ENCODE data around the gene CALML3.

Gene CALML3

DNA sequence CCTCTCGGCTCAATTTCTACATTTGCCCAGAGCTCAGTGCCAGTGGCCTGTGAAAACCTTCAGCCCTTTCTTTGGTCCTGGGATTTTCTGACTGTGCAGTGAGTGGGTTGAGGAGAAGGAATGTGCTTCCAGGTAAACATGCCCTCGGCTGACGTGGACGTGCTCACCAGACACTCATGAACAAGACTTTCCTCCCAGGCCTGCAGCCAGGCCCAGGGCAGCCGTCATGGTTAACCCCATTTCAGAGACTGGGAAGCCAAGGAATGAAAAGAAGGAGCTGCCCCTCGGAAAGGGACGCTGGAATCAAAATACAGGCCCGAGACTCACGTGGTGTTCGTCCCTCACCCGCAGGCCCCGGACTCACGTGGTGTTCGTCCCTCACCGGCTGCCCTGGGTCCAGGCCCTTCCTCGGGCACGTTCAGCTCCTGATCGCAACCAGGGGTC is 16.6 kb upstream of the CALML3 start:
- DNase-seq, result no peak

DNA sequence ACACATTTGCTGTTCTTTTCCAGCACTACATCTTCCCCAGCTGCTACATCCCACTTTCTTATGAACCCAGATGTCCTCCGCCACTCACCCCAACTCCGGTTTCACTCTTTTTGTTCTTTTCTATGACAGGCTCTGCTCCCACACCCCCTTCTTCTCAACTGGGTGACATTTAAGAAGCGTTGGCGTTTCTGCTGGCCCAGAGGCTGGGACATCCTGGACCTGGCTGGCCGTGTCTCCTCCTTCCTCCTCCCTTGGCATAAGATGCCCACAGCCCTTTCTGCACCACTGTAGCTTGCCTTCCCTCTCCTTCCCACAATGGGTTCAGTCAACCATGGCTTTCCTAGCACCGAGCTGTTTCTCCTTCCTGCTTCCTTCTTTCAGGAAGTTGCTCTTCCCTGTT is 16.0 kb upstream of the CALML3 start:
- no peak for DNase-seq

DNA sequence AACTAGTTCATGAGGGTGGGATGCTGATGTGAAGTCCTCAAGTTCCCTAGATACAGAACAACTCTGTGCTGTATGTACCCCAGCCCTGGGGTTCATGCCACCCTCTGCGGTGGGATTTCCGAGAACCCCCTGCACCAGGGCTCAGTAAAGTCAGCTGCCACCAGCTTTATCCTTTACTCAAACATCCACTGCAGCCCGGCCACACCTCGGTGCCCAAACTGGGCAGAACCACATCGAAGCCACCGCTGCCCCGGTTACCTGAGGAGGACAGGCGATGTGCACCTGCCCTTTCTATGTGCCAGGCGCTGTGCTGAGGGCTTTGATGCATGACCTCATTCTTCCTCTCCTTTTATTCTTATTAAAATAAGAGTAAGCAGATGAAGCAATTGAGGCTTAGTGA is 15.5 kb upstream of the CALML3 start:
- DNase-seq, result no peak

DNA sequence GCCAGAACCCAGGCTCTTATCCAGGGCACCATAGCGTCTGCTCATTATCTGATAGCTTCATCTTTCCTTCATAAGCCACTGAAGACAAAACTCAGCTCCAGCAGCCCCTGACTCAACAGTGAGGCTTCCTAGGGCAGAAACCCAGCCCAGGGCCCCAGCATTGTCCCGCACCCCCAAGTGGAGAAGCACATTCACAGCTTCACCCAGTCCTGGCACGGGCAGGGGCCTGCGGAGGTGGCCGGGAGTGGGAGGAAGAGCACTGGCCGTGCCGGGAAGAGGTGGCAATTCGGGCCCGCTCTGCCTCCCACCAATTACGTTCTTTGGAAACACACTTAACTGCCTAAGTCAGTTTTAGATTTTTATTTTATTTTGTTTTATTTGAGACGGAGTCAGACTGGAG is 15.1 kb upstream of the CALML3 start:
- no peak for DNase-seq

DNA sequence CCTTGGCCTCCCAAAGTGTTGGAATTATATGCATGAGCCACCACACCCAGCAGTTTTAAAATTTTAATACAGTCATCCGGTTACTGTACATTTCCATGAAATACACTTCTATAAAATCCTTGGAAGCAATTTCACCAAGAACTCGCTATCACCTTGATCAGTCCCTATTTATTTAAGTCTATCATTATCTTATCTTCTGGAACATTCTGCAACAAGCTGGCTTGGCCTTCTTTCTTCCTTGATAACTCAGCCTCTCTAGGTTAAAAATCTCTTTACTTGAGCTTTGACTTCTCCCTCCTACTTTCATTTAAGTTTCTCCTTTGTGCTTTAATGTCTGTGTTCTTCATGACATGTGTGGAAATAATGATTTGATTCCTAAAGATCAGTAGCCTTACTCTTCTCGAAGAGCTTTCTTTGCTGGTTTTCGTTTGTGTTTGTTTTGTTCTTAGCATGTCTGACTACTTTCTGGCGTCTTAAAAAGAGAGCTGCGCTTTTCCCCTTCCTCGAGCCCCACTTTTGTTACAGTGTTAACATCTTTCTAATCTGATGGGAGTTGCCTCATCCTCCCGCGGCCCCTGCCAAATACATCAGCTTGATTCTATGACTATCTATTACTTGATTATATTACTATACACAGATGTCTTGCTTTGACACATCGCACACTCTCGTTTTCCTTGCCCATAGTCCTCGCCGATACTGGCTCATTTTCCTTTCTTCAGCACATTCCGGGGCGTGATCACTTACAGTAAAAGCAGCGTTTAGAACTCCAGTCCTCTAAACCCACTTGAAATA is 14.3 kb upstream of the CALML3 start:
- DNase-seq, result no peak

DNA sequence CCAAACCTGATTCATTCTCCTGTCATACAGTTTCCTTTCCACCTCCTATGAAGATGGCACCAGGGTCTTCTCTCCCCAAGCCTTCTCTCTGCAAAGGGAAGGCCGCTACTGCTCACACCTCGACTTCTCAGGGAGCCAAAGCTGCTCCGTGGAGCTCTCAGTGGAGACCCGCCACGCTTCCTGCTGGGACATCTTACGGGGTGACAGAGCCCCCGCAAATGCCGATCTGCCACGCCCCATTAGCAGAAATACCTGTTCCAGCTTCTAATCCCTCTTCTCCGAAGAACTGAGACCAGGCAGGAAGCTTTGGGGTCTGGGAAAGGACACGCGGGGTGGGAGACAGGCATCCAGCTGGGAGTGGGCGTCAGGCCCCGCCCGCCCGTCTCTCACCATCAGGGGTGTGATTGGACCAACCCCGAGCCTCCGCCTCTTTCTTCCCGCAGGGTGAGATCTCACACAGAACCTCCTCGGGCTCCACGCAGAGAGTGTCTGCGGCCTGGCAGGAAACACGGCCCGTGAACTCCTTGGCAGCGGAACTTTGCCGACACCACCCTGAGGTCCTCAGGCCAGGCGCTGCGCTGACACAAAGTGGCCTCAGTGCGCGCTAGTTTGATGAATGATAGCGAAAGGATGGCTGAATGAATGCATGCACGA is 13.4 kb upstream of the CALML3 start:
- no peak for DNase-seq

DNA sequence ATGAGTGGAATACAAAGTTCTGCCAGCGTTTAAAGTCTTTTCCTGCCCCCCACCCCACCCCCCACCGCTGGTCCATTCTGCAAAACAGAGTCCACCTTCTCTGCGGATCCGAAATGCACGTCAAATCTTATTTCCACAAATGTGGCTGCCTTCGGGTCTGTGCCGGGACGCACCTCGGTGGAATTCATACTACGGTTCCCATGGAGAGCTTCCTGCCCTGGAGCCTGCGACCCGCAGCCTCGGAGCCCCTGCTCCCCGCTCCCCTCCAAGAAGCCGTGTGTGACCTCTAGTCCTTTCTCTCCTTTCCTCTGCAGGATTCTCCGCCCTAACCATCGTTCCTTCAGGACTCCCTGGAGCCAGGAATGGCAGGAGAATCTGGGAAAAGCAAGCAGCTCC is 12.9 kb upstream of the CALML3 start:
- DNase-seq, result no peak

DNA sequence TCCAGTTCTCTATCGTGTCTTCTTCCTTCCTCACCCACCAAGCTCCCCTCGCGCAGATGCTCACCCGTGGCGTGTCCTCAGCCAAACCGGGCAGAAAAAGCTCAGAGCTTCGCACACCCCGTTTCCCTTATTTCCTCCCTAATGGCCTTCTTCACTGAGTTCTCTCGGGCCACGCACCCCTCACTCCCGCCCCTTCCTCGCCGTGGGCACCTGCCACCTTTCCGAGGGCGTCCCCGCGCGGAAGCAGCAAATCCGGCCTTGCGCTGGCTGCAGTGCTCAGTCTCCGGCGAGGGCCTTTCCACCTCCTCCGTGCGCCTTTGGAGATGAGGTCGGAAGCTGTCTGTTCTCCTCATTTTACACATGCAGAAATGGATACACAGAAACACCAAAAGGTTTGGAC is 12.4 kb upstream of the CALML3 start:
- no peak for DNase-seq

DNA sequence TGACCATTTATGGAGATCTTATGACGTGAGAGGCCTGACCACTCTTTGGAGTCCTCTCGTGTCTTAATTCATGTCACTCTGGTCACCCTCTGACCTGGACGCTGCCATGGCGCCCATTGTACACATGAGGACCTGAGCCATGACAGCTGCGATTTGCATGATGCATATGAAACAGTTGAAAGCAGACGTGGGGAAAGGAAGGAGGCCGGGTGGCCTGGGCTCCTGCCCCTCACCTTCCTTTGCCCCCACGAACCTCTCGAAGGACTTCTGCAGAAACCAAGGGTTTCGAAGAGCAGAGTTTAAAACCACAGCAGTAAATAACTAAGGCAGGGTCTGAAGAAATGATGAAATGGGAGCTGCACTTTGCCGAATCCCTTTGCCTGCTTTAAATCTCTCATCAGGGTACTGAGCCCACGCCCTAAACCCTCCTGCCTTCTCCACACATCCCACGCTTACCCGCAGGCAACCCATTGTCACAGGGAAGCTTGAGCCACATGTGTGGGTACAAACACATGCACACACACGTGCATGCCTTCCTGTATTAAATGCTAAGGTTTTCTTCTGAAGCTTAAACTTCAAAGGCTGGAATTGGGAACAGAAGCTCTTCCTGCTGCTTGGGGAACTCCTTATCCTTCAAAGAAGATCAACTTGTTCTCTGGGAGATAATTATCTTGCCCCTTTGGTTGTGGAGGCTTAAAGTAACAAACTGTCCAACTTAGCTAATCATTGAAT is 11.7 kb upstream of the CALML3 start:
- no peak for DNase-seq

DNA sequence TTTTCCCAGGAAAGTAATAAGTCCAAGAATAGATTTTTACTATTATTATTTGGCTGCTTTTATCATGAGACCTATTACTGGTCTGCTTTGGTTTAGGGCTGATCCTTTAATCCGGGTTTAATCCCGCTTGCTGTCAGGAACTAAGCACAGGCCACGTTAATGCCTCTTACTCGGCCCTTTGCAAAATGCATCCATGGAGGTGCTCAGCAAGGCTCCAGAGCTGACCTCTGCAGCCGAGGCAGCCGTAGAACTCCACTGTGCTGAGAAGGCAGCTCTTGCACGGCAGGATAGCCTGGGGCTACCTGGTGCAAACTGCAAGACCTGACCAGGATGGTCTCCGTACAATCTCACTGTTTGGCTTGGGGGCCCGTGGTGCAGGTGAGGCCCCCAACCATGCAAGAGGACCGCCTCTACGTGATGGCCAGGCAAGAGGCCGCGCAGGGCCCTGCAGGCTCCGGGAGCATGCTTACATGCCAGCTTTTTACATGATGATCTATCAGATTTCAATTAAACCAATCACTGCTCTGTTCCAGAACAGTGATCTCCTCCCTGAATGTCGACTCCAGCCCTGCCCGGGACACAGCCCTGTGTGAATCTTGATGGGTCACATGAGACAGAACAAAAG is 10.4 kb upstream of the CALML3 start:
- DNase-seq, result no peak

DNA sequence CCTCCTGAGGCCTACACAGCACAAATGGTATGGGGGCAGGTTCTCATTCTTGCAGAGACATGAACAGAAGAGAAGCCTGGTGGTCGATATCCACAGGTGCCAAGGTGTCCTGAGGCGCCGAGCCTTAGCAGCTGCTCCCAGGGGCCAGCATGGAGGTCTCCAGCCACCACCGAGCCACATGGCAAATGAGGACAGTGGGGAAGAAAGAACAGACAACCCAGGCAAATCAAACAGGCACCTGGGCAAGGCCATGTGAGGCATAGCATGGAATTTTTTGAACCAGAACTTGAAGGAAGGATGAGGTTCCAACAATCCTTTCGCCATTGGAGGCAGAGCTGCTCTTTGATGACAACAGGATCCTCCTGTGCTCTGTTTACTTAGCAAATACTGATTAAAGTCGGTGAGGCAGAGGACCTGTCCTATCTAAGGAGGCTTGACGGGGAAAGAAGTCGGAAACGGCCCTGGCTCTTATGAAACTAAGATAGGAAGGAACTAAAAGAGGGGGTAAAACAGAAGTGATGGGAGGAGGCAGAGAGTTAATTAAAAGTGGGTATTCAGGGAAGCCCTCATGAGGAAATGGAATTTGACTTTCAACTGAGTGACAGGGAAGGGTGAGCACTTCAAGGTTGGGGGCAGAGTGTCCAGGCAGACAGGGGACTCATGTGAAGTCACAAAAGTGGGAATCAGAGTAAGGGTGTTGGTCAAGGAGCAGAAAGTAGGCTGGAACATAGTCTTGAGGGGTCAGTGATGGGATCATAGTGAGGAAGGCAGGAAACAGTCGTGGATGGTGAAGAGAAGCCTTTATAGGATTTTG is 8.6 kb upstream of the CALML3 start:
- no peak for DNase-seq

DNA sequence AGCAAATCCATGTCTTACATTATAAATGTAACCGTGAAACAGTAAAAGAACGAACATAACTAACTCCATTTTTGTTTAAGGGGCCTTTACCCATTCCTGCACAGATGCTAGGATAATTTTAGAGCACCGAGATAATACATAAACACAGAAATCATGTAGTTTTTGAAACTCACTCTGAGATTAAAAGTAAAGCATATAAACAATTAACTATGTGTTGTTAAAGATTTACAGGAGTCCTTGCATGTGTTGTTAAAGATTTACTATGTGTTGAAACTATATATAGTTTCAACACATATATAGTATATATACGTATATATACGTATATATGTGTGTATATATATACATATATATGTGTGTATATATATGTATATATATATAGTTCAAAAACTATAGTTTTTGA is 7.2 kb upstream of the CALML3 start:
- DNase-seq, result no peak

DNA sequence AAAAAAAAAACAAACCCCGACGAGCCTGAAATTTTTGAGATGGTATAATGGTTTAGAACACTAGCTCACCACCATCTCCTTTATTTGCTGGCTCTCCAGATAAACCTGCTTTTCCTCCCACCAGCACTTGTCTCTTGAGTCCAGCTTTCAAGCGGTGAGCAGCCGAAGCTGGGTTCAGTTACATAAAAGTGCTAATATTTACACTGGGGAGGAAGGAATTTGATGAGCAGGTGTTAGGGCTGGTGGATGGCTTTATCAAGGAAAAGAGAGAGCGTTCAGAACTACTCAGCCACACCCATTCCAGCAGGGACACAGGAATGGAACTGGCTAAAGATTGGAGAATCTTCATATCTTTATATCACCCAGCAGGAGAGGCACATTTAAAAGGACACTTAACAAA is 6.6 kb upstream of the CALML3 start:
- no peak for DNase-seq

DNA sequence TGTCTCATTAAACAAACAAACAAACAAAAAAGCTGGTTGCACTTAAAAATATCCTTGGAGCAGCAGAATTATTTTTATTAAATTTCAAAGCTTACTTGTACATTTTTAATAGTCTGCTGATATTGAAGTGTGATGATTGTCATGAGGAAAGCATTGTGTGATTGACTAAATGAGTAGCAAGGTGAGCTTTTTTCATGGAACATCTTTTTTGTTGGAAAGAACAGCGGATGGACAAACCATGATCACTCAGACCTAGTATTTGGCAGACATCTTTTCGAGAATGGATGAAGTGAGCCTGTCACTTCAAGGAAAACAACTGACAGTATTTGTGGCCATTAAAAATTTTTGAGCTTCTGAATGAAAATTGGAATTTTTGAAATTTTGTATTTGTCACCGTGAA is 5.7 kb upstream of the CALML3 start:
- DNase-seq, result no peak

DNA sequence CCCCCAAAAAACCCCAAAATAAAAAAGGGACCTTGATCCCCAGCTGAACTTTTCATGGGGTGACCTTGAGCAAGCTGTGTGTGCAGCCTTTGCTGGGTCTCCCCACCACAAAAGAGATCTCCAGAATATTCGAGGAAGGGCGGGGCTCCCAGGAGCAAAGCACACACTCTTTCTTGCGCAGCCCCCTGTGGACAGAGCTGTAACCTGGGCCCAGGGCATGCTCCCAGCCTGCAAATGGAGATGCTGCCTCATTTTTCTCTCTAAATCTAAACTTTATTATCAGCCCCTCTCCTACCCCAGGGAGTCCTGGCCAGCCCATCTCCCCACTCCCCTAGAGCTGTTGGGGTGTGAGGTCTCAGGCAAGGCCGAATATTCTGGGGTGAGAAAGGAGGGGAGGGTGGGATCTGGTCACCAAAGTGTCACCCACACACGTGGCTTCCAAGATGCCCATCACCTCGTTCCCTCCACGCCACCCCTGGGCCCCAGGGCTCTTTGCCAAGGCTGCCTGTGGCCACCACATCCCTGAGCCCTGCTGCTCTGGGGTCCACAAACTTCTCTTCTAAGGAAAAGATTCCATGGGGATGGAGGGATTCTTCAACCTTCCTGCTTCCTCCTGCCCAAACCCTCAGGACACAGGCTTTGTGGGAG is 1.7 kb upstream of the CALML3 start:
- DNase-seq, result no peak

DNA sequence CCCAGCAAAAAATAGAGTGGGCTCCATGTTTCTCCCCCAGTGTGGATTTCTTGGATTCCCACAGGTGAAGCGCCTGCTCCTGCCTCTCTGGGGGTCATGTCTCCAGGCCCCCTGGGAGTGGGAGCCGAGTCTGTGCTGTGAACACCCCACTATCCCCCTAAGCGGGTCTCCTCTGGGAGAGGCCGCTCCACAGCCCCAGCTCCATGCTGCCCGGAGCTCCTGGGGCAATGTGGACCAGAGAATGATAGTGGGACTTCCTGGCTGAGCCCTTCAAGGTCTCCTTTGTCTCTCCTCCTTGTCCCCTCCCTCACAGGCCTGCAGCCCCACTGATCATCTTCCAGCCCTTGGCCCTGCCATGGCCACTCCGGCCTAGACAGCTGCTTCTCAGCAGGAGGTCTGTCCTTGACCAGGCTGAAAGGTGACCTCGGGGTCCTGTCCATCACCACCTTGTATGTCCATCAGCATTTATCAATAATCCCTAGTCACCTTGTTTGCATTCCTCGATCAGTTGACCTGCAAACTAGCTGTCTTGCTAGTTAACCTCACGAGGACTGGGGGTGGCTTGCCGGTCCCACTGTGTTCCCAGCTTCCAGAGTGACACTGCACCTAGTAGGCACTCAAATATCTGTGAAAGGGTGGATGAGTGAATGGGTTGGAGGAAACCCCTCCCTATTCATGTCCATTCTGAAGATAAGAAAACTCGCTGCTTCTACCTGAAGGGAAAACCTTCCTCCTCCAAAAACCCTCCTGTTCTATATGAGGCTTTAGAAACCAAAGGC is 776 bp upstream of the CALML3 start:
- no peak for DNase-seq

DNA sequence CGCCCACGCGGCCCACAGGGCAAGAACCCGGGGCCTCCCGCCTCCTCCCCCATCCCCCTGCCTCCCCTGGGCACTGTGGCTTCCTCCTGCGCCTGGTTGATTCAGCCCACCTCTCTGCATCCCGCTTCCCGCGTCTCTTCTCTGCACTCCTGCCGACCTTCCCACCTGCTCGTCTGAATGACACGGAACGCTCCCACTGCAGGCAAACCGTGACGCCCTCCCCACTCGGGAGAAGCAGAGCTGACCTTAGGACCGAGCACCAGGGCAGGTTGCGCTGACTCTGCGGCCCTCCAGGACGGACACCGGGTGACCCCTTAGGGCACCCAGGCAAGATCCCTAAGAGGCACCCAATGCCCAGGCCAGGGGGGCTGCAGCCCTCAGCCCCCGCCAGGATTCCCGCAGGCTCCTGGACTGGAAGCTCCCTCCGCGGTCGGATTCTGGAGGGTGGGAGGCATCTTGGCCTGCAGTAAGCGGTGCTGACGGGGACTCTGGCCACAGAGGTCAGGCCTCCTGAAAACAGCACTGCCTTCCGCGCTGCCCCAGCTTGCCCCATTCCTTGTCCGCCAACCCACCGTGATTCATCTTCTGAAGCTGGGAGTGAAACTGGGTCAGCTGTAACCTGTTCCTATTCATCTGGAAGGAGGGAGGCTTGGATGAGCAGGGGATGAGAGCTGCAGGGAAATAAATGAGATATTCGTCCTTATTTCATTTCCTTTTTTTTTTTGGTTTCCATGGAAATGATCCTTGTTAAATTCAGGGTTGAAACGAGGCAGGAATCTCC is 990 bp downstream of the CALML3 start:
- no peak for DNase-seq

DNA sequence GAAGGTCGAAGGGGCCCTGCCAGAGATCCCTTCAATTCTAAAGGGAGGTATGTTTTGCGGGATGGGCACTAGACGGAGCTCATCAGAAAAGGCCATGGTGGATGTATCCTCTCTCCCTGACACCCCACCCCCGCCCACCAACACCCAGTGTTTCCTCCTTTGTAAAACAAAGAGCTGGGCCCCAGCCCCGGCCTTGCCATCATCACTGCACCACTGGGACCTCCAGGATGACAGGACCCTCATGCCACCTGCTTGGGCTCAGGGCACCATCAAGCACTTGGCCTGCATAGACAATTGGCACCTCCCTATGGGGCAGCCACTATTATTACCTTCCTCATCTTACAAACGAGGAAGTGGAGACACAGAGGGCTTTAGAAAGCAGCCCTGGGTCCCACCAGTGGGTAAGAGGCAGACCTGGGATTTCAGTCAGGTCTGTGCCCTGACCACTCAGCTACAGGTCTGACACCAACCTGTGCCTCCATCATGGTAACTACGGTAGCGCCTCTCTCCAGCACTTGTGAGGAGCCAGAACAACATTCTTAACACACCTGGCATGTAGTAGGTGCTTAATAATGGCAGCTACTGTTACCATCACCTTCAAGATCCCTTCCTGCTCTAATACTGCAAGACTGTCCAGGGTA is 2.0 kb downstream of the CALML3 start:
- no peak for DNase-seq

DNA sequence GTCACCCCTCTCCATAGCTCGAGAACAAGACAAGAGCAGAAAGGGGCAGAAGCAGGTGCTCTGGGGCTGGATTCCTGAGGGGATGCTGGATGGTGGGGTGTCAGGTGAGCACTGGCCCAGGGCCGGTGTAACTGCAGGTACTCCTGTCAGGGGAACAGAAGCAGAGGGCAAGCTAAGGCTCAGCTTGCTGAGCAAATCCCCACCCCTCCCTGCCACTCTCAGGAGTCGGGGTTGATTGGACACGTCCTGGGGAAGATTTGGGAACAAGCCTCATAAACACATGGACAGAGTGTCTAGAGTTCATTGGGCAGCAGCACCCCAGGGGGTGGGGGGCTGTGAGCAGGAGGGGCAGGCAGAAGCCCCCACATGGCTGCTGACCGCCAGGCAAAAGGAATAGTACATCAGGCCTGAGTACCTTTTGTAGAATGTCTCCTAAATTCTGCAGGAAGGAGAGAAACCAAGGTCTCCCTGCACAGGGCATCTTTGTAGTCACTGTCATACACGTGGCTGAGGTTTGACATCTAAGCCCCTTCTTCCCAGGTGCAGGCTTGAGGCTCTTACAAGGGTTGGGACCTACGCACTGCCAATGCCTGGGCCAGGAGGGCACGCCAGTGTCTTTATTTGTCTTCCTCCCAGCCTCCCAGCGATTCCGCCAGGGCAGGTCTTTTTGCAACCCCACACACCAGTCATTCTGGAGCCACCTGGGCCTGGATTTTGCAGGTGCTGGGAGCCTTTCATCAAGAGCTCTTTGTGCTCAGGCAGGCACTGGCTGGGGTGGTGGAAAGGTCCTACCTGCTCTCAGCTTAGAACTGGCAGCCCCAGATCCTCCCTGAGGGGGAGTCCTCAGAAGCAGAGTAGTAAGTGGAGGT is 2.8 kb downstream of the CALML3 start:
- no peak for DNase-seq
